H1 (cell line): ENCODE measurements around the gene CRYBB1. TPM values are rescaled to one million over a fixed set of nuclear protein-coding genes. Genes with fewer than 3 reads are reported as not detected.

Experiments
- CTCF ChIA-PET: fragments of 300-600 bp; sonication (Branson Sonifier 250); formaldehyde crosslinking; loops from one replicate; lab custom pipeline; 2021; ENCODE audit not compliant: partially characterized antibody; lab: Charles Lee
- POLR2A ChIA-PET: fragments of 300-600 bp; sonication (Branson Sonifier 250); formaldehyde crosslinking; loops from one replicate; lab custom pipeline; 2021; ENCODE audit warnings: inconsistent platforms; ENCODE audit not compliant: partially characterized antibody; lab: Charles Lee
- DNase-seq, 2 experiments: peaks; one replicate each; pipeline versions ENCODE4 v3.0.0 to v3.0.0-alpha.2; 2010 to 2022; ENCODE audit warnings: low spot score in 2 of 2, low read depth in 1 of 2, mixed read lengths in 1 of 2
- FAIRE-seq: peaks from 2 replicates; lab custom pipeline; 2011; peaks lifted over from hg19 to GRCh38; lab: Jason Lieb, UNC
- H2AFZ ChIP-seq: 2 replicates; pipeline ENCODE4 v1.8.1; 2012; ENCODE audit warnings: low read length, inconsistent platforms
- H2AK5ac ChIP-seq: 2 replicates; pipeline ENCODE4 v1.6.1; 2013; ENCODE audit warnings: low read depth, low read length
- H2BK120ac ChIP-seq: replicated peaks from 2 replicates; pipeline ENCODE3; 2013; ENCODE audit warnings: low read depth, low read length, inconsistent platforms
- H2BK12ac ChIP-seq: 2 replicates; pipeline ENCODE4 v1.6.1; 2013; ENCODE audit warnings: low read depth, low read length
- H2BK15ac ChIP-seq: 2 replicates; pipeline ENCODE4 v1.6.1; 2013; ENCODE audit warnings: low read length
- H2BK20ac ChIP-seq: 2 replicates; pipeline ENCODE4 v1.6.1; 2013; ENCODE audit warnings: low read length
- H2BK5ac ChIP-seq: 2 replicates; pipeline ENCODE4 v1.6.1; 2013; ENCODE audit warnings: low read depth, low read length
- H3K14ac ChIP-seq: 2 replicates; pipeline ENCODE4 v1.6.1; 2013; ENCODE audit warnings: inconsistent platforms; ENCODE audit not compliant: insufficient read length
- H3K18ac ChIP-seq: 2 replicates; pipeline ENCODE4 v1.6.1; 2013; ENCODE audit warnings: low read length; ENCODE audit errors: extremely low read depth
- H3K23ac ChIP-seq: 2 replicates; pipeline ENCODE4 v1.6.1; 2013; ENCODE audit warnings: inconsistent platforms; ENCODE audit not compliant: insufficient read length
- H3K23me2 ChIP-seq: 2 replicates; pipeline ENCODE4 v1.6.1; 2013; ENCODE audit warnings: low read depth, low read length
- H3K27ac ChIP-seq: 2 replicates; pipeline ENCODE4 v1.6.1; 2011; ENCODE audit warnings: low read depth, low read length, inconsistent platforms
- H3K27me3 ChIP-seq, 4 experiments: replicated peaks in 1 of 4; 1 replicate in 1 of 4; 2 replicates in 3 of 4; pipeline versions ENCODE4 v1.6.1 to v1.8.1; 2011 to 2013; ENCODE audit warnings: low read length in 3 of 4, mild to moderate bottlenecking in 3 of 4, inconsistent platforms in 2 of 4, mixed read lengths in 2 of 4, moderate library complexity in 1 of 4; ENCODE audit not compliant: control insufficient read depth in 3 of 4, insufficient read depth in 3 of 4; ENCODE audit errors: extremely low read depth in 1 of 4
- H3K36me3 ChIP-seq, 4 experiments: 2 replicates each; pipeline versions ENCODE4 v1.6.1 to v1.8.1; 2011 to 2013; ENCODE audit warnings: mild to moderate bottlenecking in 4 of 4, low read length in 3 of 4, moderate library complexity in 2 of 4, control low read depth in 1 of 4, inconsistent platforms in 1 of 4; ENCODE audit not compliant: insufficient read depth in 4 of 4, control insufficient read depth in 2 of 4
- H3K4ac ChIP-seq: replicated peaks from 2 replicates; pipeline ENCODE3; 2013; ENCODE audit warnings: low read length, low read depth, mixed read lengths, inconsistent platforms; ENCODE audit not compliant: insufficient read length
- H3K4me1 ChIP-seq, 4 experiments: replicated peaks in 1 of 4; 1 replicate in 1 of 4; 2 replicates in 3 of 4; pipeline versions ENCODE4 v1.6.1 to v1.8.1; 2011 to 2013; ENCODE audit warnings: low read length in 3 of 4, inconsistent platforms in 2 of 4, mixed read lengths in 1 of 4; ENCODE audit not compliant: insufficient read depth in 4 of 4, control insufficient read depth in 3 of 4
- H3K4me2 ChIP-seq, 2 experiments: 2 replicates each; pipeline versions ENCODE4 v1.6.1 to v1.8.1; 2011 to 2013; ENCODE audit warnings: low read depth in 2 of 2, low read length in 2 of 2, control low read depth in 1 of 2, inconsistent platforms in 1 of 2, mild to moderate bottlenecking in 1 of 2; ENCODE audit not compliant: insufficient read depth in 1 of 2
- H3K4me3 ChIP-seq, 4 experiments: fragments of 200-600, 300-600 bp in 1 of 4; sonication (generic), shearing (Covaris generic), sonication (Bioruptor Twin) in 1 of 4; 2 replicates each; pipeline versions ENCODE4 v1.5.1 to v1.8.1; 2011 to 2016; ENCODE audit warnings: low read length in 4 of 4, low read depth in 3 of 4, control low read depth in 2 of 4, inconsistent platforms in 2 of 4, mild to moderate bottlenecking in 2 of 4, mixed read lengths in 1 of 4, moderate library complexity in 1 of 4; ENCODE audit not compliant: insufficient read depth in 2 of 4; ENCODE audit errors: extremely low read depth in 1 of 4
- H3K56ac ChIP-seq: replicated peaks from 2 replicates; pipeline ENCODE3; 2013; ENCODE audit warnings: low read depth, mild to moderate bottlenecking, mixed read lengths, low read length, inconsistent platforms; ENCODE audit not compliant: insufficient read length
- H3K79me1 ChIP-seq: 2 replicates; pipeline ENCODE4 v1.6.1; 2013; ENCODE audit warnings: low read depth, low read length, control low read depth
- H3K79me2 ChIP-seq, 2 experiments: 2 replicates each; pipeline versions ENCODE4 v1.6.1 to v1.8.1; 2012 to 2013; ENCODE audit warnings: low read length in 2 of 2, mild to moderate bottlenecking in 2 of 2, inconsistent platforms in 1 of 2; ENCODE audit not compliant: insufficient read depth in 2 of 2, control insufficient read depth in 1 of 2
- H3K9ac ChIP-seq, 4 experiments: replicated peaks in 1 of 4; 1 replicate in 1 of 4; 2 replicates in 3 of 4; pipeline versions ENCODE4 v1.6.1 to v1.8.1; 2011 to 2013; ENCODE audit warnings: low read depth in 3 of 4, low read length in 3 of 4, control low read depth in 2 of 4, mild to moderate bottlenecking in 2 of 4, moderate library complexity in 2 of 4, inconsistent platforms in 1 of 4; ENCODE audit errors: extremely low read depth in 1 of 4
- H3K9me3 ChIP-seq, 2 experiments: 2 replicates each; pipeline versions ENCODE4 v1.6.1 to v1.8.1; 2012 to 2013; ENCODE audit warnings: mild to moderate bottlenecking in 2 of 2, moderate library complexity in 2 of 2, control low read depth in 1 of 2, inconsistent platforms in 1 of 2, low read depth in 1 of 2, low read length in 1 of 2, mixed read lengths in 1 of 2; ENCODE audit not compliant: insufficient read depth in 2 of 2
- H4K20me1 ChIP-seq, 2 experiments: replicated peaks in 1 of 2; 2 replicates each; pipeline versions ENCODE3 to v1.8.1; 2011 to 2013; ENCODE audit warnings: inconsistent platforms in 2 of 2, low read length in 2 of 2, mild to moderate bottlenecking in 1 of 2; ENCODE audit not compliant: insufficient read depth in 2 of 2, control insufficient read depth in 1 of 2
- H4K5ac ChIP-seq: 2 replicates; pipeline ENCODE4 v1.6.1; 2013; ENCODE audit warnings: low read length, low read depth, mixed read lengths, inconsistent platforms; ENCODE audit not compliant: insufficient read length
- H4K8ac ChIP-seq: 2 replicates; pipeline ENCODE4 v1.8.0; 2013; ENCODE audit warnings: mild to moderate bottlenecking, moderate library complexity, low read length, inconsistent platforms; ENCODE audit not compliant: insufficient read depth; ENCODE audit errors: extremely low read depth
- H4K91ac ChIP-seq: replicated peaks from 2 replicates; pipeline ENCODE3; 2013; ENCODE audit warnings: low read length, mixed read lengths, inconsistent platforms; ENCODE audit not compliant: insufficient read length
- HDAC6 ChIP-seq: IDR thresholded peaks from one replicate; pipeline ENCODE4 v1.7.1; 2012; ENCODE audit warnings: low read depth, mild to moderate bottlenecking, inconsistent platforms, low read length, moderate library complexity
- JUND ChIP-seq: IDR thresholded peaks from 2 replicates; pipeline ENCODE4 v1.6.1; 2011; ENCODE audit warnings: mild to moderate bottlenecking, improper control_type of control experiment, low read length
- KDM1A ChIP-seq: fragments of 200-600, 300-600 bp; sonication (generic); IDR thresholded peaks from 2 replicates; pipeline ENCODE4 v1.7.1; 2016; ENCODE audit warnings: mild to moderate bottlenecking, low read length, borderline replicate concordance
- SUZ12 ChIP-seq: fragments of 200-600 bp; sonication (generic); IDR thresholded peaks from 2 replicates; pipeline ENCODE4 v1.6.1; 2012; ENCODE audit warnings: mild to moderate bottlenecking, inconsistent platforms, low read length, moderate library complexity, mixed read lengths
- YY1 ChIP-seq: IDR thresholded peaks from 2 replicates; pipeline ENCODE4 v1.6.1; 2011; ENCODE audit warnings: low read depth, mild to moderate bottlenecking, low read length
- WGBS, 2 experiments: shearing (Covaris generic) in 1 of 2; methylation state at CpG; one replicate each; pipeline versions ENCODE4 v1.1.6 to v1.1.7; 2013 to 2015; ENCODE audit warnings: low lambda C conversion rate in 2 of 2, mixed read lengths in 2 of 2, inconsistent platforms in 1 of 2, low coverage in 1 of 2, missing lambda C conversion rate in 1 of 2; ENCODE audit not compliant: insufficient replicate concordance in 2 of 2, insufficient coverage in 1 of 2, insufficient read length in 1 of 2; ENCODE audit errors: extremely low coverage in 1 of 2, missing lambda C conversion rate in 1 of 2; 5-methylcytosine and 5-hydroxymethylcytosine counted together
- polyA plus RNA-seq, 7 experiments: library from polyadenylated mRNA; depleted of rRNA in 3 of 7; stranded (reverse) in 5 of 7; unstranded in 2 of 7; fragments of >200 nt in 5 of 7; fragments of 200-250 nt in 2 of 7; gene quantifications; 1 replicate in 5 of 7; 2 replicates in 1 of 7; 4 replicates in 1 of 7; pipeline versions ENCODE4 v1.2.1 to v1.2.3, GENCODE V29; 2011 to 2013; ENCODE audit warnings: missing spikeins in 2 of 7, mixed read lengths in 2 of 7
- total RNA-seq: library from RNA; stranded (reverse); fragmentation: NEBNext Ultra II Directional; extraction: Animal tissue kit (Norgen Biotek cat#: 25700); gene quantifications from 2 replicates; pipeline ENCODE4 v1.2.1, GENCODE V29; 2021

Gene CRYBB1
- total and polyA plus RNA-seq, 2 of the 8 experiments (the other 6 are each of a cell fraction or from before 2014, with no cell fraction given) = 1.7 to 6.0 TPM

DNA sequence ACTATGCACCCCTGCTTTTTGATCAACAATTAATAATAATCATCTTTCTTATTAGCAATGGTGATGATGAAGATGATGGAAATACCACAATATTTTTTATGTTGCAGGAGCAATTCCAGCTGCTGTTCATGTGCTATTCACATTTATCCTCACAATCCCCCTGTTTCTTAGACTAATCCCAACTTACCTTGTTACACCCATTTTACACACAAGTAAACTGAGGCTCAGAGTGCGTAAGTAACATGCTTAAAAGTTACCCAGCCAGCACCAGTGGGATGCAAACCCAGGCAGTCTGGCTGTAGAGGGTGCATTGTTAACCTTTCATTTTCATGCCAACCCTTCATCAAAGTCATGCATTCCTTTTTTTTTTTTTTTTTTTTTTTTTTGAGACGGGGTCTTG is 2.4 kb upstream of the CRYBB1 start:
- H3K23ac ChIP-seq = no peak overlapping the region
- no peak overlapping the region for H2BK120ac ChIP-seq
- H3K18ac ChIP-seq = no peak overlapping the region
- H3K4ac ChIP-seq = no peak overlapping the region
- H2AFZ ChIP-seq = no peak overlapping the region
- no peak overlapping the region for H2AK5ac ChIP-seq
- H4K91ac ChIP-seq = no peak overlapping the region
- FAIRE-seq = no peak
- no peak overlapping the region for H3K14ac ChIP-seq
- no peak overlapping the region for H2BK12ac ChIP-seq
- H2BK15ac ChIP-seq = no peak overlapping the region
- H3K23me2 ChIP-seq = no peaks in the 10 kb centered on the region
- no peak overlapping the region for H3K4me2 ChIP-seq
- H4K20me1 ChIP-seq = no peaks in the 10 kb centered on the region
- no peak for DNase-seq
- no peak overlapping the region for H2BK20ac ChIP-seq
- CTCF ChIA-PET = interaction anchor here (0.6 to 1.4 kb wide), 2 partner anchors 35 to 530 kb away, joined by 3 to 6 read pairs; no protein-coding TSS in a partner anchor
- 100% methylated on average over 2 of the region's 2 CpGs; no CpG with 5 or more reads in 1 of the 2 experiments for WGBS, 2 experiments
- no peak overlapping the region for H2BK5ac ChIP-seq
- no peaks in the 10 kb centered on the region for H3K36me3 ChIP-seq
- TF ChIP-seq KDM1A (peak; percentile 66; the same call in 1 of the 2 replicates), JUND (no peak), YY1 (no peak), SUZ12 (no peak), HDAC6 (no peak)
- H4K5ac ChIP-seq = no peak overlapping the region
- no peak overlapping the region for H3K56ac ChIP-seq
- no peak overlapping the region for H3K9ac ChIP-seq
- H3K79me2 ChIP-seq = no peaks in the 10 kb centered on the region
- no peak overlapping the region for H3K4me3 ChIP-seq
- no peaks in the 10 kb centered on the region for H3K79me1 ChIP-seq
- H3K27me3 ChIP-seq = peaks cover 0 to 5% (median 2%) of the 10 kb centered on the region in 4 experiments; a peak in 3 of 7 replicates
- POLR2A ChIA-PET = no interaction called here
- H3K27ac ChIP-seq = no peak overlapping the region
- H4K8ac ChIP-seq = no peak overlapping the region
- H3K4me1 ChIP-seq = peaks cover 11 to 26% (median 20%) of the 10 kb centered on the region in 4 experiments
- 0 out of 4 replicates have a peak, but pooled peaks cover 0 to 3% of the 10 kb centered on the region in 2 experiments for H3K9me3 ChIP-seq
